Measurements from ENCODE around the gene COPS4.

DNA sequence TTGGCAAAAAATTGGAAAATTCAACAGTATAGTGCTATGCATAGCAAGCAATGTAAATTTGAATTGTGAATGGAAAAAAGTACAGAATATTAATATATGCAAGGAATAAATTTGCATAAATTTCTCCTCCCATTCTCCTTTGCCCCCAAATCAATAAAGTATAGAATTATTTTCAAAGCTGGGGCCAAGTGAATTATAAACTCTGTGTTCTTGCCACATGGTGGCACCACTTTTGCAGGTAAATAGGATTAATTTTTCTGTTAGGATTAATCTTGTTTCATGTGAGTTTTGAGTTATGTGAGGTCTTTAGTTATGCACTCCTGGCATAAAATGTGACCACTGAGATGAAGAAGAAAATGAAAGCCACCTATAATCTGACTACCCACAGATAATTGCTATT, 19.9 kb downstream of the COPS4 start:
- TF ChIP-seq, protein P1, sequence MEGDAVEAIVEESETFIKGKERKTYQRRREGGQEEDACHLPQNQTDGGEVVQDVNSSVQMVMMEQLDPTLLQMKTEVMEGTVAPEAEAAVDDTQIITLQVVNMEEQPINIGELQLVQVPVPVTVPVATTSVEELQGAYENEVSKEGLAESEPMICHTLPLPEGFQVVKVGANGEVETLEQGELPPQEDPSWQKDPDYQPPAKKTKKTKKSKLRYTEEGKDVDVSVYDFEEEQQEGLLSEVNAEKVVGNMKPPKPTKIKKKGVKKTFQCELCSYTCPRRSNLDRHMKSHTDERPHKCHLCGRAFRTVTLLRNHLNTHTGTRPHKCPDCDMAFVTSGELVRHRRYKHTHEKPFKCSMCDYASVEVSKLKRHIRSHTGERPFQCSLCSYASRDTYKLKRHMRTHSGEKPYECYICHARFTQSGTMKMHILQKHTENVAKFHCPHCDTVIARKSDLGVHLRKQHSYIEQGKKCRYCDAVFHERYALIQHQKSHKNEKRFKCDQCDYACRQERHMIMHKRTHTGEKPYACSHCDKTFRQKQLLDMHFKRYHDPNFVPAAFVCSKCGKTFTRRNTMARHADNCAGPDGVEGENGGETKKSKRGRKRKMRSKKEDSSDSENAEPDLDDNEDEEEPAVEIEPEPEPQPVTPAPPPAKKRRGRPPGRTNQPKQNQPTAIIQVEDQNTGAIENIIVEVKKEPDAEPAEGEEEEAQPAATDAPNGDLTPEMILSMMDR (IDR thresholded peaks at IDR 0.05): peak in 2 of 6 experiments; percentile 18 to 25
- no peak for TF ChIP-seq POLR2A (IDR thresholded peaks at IDR 0.05)

Data from thyroid gland (tissue), 4 donors.